DND-41 (cell line): ENCODE results near the gene MFSD2B.

Experiments used
- ATAC-seq: fragments of 200-7000 bp; cut with Tn5 transposase; 3 replicates; pipeline ENCODE4 v1.9.1; 2021; ENCODE audit warnings: low read depth; ENCODE audit not compliant: insufficient read depth
- DNase-seq: peaks from one replicate; pipeline ENCODE4 v3.0.0-alpha.2; 2020
- H2AFZ ChIP-seq: 2 replicates; pipeline ENCODE4 v1.6.0; 2012; ENCODE audit warnings: low read depth, low read length
- H3K27ac ChIP-seq: 2 replicates; pipeline ENCODE4 v1.5.1; 2012; ENCODE audit warnings: low read length, inconsistent platforms
- H3K27me3 ChIP-seq: fragments of 200-600 bp; sonication (generic); 2 replicates; pipeline ENCODE4 v1.6.0; 2012; ENCODE audit warnings: low read length, mild to moderate bottlenecking, inconsistent platforms; ENCODE audit not compliant: insufficient read depth, poor library complexity
- H3K36me3 ChIP-seq: 2 replicates; pipeline ENCODE4 v1.5.1; 2012; ENCODE audit warnings: low read length, inconsistent platforms; ENCODE audit not compliant: insufficient read depth
- H3K4me1 ChIP-seq: 2 replicates; pipeline ENCODE4 v1.5.1; 2012; ENCODE audit warnings: mild to moderate bottlenecking, low read length; ENCODE audit not compliant: insufficient read depth
- H3K4me2 ChIP-seq: 2 replicates; pipeline ENCODE4 v1.6.0; 2012; ENCODE audit warnings: mild to moderate bottlenecking, moderate library complexity, low read length, inconsistent platforms; ENCODE audit not compliant: insufficient read depth
- H3K4me3 ChIP-seq, 2 experiments: fragments of 200-600 bp in 1 of 2; shearing (Covaris generic) in 1 of 2; 2 replicates each; pipeline ENCODE4 v1.5.1; 2012 to 2016; ENCODE audit warnings: inconsistent platforms in 2 of 2, low read length in 2 of 2, mild to moderate bottlenecking in 2 of 2, low read depth in 1 of 2, moderate library complexity in 1 of 2
- H3K79me2 ChIP-seq: 2 replicates; pipeline ENCODE4 v1.6.0; 2012; ENCODE audit warnings: low read length, inconsistent platforms; ENCODE audit not compliant: insufficient read depth
- H3K9ac ChIP-seq: 2 replicates; pipeline ENCODE4 v1.6.0; 2012; ENCODE audit warnings: low read depth, mild to moderate bottlenecking, inconsistent platforms, low read length, moderate library complexity
- H3K9me3 ChIP-seq: 2 replicates; pipeline ENCODE4 v1.5.1; 2012; ENCODE audit warnings: low read length, moderate library complexity, mild to moderate bottlenecking, inconsistent platforms; ENCODE audit not compliant: insufficient read depth, severe bottlenecking
- H4K20me1 ChIP-seq: 2 replicates; pipeline ENCODE4 v1.6.0; 2012; ENCODE audit warnings: low read length; ENCODE audit not compliant: insufficient read depth
- CTCF ChIP-seq: IDR thresholded peaks from 2 replicates; pipeline ENCODE4 v1.5.1; 2012; ENCODE audit warnings: borderline replicate concordance, low read length, moderate library complexity, mild to moderate bottlenecking; ENCODE audit not compliant: poor library complexity, severe bottlenecking; ENCODE audit errors: extremely low read depth
- EZH2 ChIP-seq: IDR thresholded peaks from 3 replicates; pipeline ENCODE4 v1.6.1; 2012; ENCODE audit warnings: borderline replicate concordance, low read depth, mild to moderate bottlenecking, moderate library complexity, low read length, inconsistent platforms; ENCODE audit not compliant: severe bottlenecking

MFSD2B gene

DNA sequence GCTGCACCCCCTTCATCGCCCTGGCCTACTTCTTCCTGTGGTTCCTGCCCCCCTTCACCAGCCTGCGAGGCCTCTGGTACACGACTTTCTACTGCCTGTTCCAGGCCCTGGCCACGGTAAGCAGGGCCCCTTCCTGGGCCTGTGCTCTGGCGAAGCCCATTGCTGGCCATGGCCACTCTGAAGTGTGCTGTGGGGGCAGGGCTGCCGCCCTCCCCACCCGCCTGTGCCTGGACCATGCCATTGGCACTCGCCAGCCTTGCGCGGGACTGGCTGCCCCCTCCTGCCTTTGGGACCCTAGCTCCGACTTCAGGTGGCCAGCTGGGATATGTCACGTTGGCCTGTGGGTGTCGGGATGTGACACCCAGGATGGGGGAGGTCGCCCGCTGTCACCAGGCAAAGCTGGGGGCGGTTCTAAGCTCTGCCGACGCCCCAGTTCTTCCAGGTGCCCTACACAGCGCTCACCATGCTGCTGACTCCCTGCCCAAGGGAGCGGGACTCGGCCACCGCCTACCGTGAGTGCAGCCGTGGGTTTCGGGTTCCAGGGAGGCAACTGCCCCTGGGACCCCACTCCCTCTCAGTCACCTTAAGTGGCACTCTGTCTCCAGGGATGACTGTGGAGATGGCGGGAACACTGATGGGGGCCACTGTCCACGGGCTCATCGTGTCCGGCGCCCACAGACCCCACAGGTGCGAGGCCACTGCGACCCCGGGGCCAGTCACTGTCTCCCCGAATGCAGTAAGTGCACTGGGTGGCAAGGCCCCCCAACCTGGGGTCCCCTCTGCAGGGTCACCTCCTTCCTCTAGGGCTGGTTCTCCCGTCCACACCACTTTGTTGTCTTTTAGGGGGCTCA, 7.2 kb downstream of the MFSD2B start:
- H3K27ac ChIP-seq = no peak overlapping the region
- H4K20me1 ChIP-seq = no peaks in the 10 kb centered on the region; the same call in 1 of the 2 replicates
- no peak for TF ChIP-seq EZH2
- no peak for TF ChIP-seq CTCF
- no peaks in the 10 kb centered on the region for H3K4me1 ChIP-seq
- no peaks in the 10 kb centered on the region for H3K79me2 ChIP-seq
- no peak for ATAC-seq
- no peak overlapping the region for H3K9ac ChIP-seq
- no peaks in the 10 kb centered on the region for H3K9me3 ChIP-seq
- H3K27me3 ChIP-seq = no peaks in the 10 kb centered on the region
- no peak overlapping the region for H2AFZ ChIP-seq
- no peak overlapping the region for H3K4me2 ChIP-seq
- no peak overlapping the region for H3K4me3 ChIP-seq
- DNase-seq = no peak
- no peaks in the 10 kb centered on the region for H3K36me3 ChIP-seq

- H3K4me1 ChIP-seq = no peaks in the 10 kb centered on the region
- no peaks in the 10 kb centered on the region for H3K27me3 ChIP-seq
- DNase-seq = no peak
- H3K27ac ChIP-seq = no peak overlapping the region
- TF ChIP-seq EZH2 (no peak), CTCF (no peak)
- H3K79me2 ChIP-seq = no peaks in the 10 kb centered on the region
- no peak for ATAC-seq
- no peak overlapping the region for H2AFZ ChIP-seq
- H3K9me3 ChIP-seq = no peaks in the 10 kb centered on the region
- H3K9ac ChIP-seq = no peak overlapping the region
- no peak overlapping the region for H3K4me2 ChIP-seq
- H3K36me3 ChIP-seq = peaks cover 5% of the 10 kb centered on the region
- H4K20me1 ChIP-seq = no peaks in the 10 kb centered on the region; the same call in 1 of the 2 replicates
- no peak overlapping the region for H3K4me3 ChIP-seq
Observed at GRCh38 chr2:24017711-24018110, 7.8 kb downstream of the MFSD2B start.

DNA sequence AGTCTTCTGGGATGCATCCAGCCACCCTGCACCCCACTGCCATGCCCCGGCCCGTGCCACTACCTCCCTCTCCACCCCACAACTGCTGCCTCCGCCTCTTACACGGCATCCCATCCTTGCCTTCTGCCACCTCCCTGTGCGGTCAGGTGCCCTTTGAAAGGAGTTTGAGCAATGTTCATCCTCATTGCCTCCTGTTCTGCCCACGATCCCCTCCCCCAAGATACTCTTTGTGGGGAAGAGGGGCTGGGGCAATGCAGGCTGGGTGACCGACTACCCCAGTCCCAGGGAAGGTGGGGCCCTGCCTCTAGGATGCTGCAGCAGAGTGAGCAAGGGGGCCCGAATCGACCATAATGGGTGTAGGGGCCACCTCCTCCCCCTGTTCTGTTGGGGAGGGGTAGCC, 8.4 kb downstream of the MFSD2B start:
- DNase-seq (no peak), ATAC-seq (no peak)
- no peaks in the 10 kb centered on the region for H3K27me3 ChIP-seq
- no peak overlapping the region for H3K4me3 ChIP-seq
- no peak for TF ChIP-seq EZH2
- no peak for TF ChIP-seq CTCF
- peaks cover 11% of the 10 kb centered on the region for H3K36me3 ChIP-seq
- H3K4me1 ChIP-seq = no peaks in the 10 kb centered on the region
- no peak overlapping the region for H3K9ac ChIP-seq
- no peak overlapping the region for H2AFZ ChIP-seq
- H3K79me2 ChIP-seq = no peaks in the 10 kb centered on the region
- H3K27ac ChIP-seq = no peak overlapping the region
- H4K20me1 ChIP-seq = no peaks in the 10 kb centered on the region; the same call in 1 of the 2 replicates
- no peak overlapping the region for H3K4me2 ChIP-seq
- no peaks in the 10 kb centered on the region for H3K9me3 ChIP-seq
